Measurements from ENCODE around the gene NFYC.

Gene NFYC

DNA sequence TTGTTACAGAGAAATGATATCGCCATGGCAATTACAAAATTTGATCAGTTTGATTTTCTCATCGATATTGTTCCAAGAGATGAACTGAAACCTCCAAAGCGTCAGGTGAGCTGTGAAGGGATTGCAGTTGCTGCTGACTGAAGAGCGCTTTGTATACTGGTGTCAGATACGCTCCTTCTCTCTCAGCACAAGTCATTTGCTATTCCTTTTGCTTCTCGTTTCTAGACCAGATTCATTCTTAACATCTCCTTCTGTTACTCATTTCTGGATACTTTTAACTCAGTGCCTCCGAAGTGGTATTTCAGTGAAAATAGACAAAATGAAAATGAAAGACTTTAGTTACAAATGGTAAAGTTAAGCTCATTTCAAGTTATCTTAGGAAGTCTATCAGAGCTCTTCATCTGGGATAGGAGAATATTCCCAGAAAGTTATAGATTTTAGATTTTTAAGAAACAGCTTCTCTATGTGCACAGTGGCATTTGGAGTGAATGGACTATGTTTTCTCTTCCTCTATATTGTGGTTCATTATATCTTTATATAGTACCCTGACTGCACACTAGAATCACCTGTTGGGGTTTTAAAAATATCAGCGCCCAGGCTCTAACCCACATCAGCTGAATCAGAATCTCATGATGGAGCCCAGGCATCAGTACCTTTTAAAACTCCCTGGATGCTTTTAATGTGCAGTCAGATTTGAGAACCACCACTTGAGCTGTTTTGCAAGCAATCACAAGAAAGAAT, 61.8 kb downstream of the NFYC start:
- peaks cover 24% of the 10 kb centered on the region for H3K4me1 Mint-ChIP-seq
- H3K9me3 Mint-ChIP-seq = no peaks in the 10 kb centered on the region
- no peak overlapping the region for H3K27ac Mint-ChIP-seq
- H3K4me3 Mint-ChIP-seq = no peak overlapping the region
- peaks cover 11% of the 10 kb centered on the region for H3K36me3 Mint-ChIP-seq
- H3K27me3 Mint-ChIP-seq = no peaks in the 10 kb centered on the region

DNA sequence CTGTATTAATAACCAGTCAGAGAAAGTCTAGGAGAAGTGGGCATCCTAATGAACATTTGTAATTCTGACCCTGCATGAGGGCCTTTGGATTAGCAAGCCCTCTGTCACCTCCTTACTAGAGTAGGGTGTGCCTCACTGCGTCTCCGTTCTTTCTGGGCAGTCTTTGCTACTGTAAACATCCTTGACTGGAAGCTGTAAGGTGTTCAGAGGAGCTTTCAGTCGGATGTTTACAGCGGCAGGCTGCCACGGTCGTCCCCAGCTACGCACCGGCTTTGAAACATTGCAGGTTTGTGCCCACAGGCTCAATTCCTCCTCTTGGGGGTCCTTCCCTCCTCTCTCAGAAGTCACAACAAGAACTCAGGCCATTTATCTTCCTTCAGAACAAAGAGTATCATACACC, 62.7 kb downstream of the NFYC start:
- H3K27me3 Mint-ChIP-seq = no peaks in the 10 kb centered on the region
- H3K4me1 Mint-ChIP-seq = peaks cover 24% of the 10 kb centered on the region
- no peak overlapping the region for H3K27ac Mint-ChIP-seq
- H3K9me3 Mint-ChIP-seq = no peaks in the 10 kb centered on the region
- no peak overlapping the region for H3K4me3 Mint-ChIP-seq
- peaks cover 11% of the 10 kb centered on the region for H3K36me3 Mint-ChIP-seq

DNA sequence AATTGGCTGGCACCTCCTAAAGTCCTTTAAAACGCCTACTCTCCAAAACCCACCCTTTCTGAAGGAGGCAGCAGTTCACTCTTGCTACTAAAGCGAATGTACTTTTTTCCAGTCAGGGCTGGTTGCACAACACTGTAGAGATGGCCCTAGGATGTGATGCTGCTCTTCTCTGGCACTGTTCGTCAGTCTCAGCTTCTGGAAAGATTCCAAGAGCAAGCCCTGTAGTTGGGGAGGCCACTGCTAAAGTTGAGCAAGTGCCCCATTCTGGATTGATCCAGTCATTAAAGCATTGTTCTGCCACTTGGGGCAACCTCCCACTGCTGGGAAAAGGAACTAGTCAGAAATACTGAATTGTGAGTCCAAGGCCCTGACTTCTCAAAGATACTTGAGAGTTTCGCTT, 63.6 kb downstream of the NFYC start:
- H3K27ac Mint-ChIP-seq = no peak overlapping the region
- H3K9me3 Mint-ChIP-seq = no peaks in the 10 kb centered on the region
- no peaks in the 10 kb centered on the region for H3K27me3 Mint-ChIP-seq
- peaks cover 15% of the 10 kb centered on the region for H3K36me3 Mint-ChIP-seq
- H3K4me3 Mint-ChIP-seq = no peak overlapping the region
- H3K4me1 Mint-ChIP-seq = peaks cover 29% of the 10 kb centered on the region

DNA sequence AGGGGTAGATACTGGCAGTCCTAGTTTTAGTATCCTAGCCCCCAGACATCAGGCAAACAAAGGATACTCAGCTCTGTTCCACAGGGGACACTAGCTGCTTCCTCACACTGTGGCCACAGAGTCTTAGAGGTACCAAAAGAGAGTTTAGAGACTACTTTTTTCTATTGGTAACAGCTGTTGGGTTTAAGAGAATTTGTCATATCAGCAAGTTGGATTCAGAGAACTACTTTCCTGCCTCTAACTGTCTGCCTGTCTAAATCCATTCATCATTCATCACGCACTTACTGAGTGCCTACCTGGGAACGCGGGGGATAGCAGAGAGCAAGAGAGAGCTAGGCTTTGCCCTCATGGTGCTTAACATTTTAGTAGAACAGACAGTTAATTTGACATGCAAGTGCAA, 65.0 kb downstream of the NFYC start:
- Mint-ChIP-seq H3K4me3 (no peak overlapping the region), H3K9me3 (no peaks in the 10 kb centered on the region), H3K4me1 (peaks cover 25% of the 10 kb centered on the region), H3K27me3 (no peaks in the 10 kb centered on the region), H3K36me3 (peaks cover 17% of the 10 kb centered on the region), H3K27ac (no peak overlapping the region)

DNA sequence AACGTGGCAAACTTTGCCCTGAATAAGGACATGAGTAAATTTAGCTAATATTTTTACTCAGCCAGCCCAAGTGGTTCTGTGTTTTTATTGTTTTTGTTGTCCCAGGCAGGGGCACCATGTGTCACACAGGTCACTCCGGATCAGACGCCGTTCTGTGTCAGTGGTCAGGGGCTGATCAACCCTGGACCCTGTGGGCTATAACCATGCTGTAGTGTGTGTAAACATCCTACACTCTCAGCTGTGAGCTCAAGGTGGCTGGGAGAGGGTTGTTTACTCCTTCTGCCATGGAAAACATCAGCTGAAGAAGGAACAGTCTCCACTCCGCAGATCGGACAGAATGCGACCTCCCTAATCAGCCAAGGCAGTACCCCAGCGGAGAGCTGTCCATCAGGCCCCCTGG, 65.6 kb downstream of the NFYC start:
- H3K4me1 Mint-ChIP-seq = peaks cover 25% of the 10 kb centered on the region
- H3K4me3 Mint-ChIP-seq = no peak overlapping the region
- no peak overlapping the region for H3K27ac Mint-ChIP-seq
- H3K36me3 Mint-ChIP-seq = peaks cover 18% of the 10 kb centered on the region
- H3K27me3 Mint-ChIP-seq = no peaks in the 10 kb centered on the region
- no peaks in the 10 kb centered on the region for H3K9me3 Mint-ChIP-seq

DNA sequence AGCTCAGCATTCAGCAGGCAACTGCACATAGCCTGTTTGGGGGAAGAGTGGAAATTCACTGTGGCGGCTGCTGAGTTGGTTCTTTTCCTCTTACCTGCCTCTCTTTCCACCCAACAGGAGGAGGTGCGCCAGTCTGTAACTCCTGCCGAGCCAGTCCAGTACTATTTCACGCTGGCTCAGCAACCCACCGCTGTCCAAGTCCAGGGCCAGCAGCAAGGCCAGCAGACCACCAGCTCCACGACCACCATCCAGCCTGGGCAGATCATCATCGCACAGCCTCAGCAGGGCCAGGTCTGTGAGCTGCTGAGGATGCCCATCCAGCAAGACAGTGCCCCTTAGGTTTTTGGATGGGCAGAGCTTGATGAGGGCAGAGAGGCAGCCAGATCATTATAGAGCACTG, 66.5 kb downstream of the NFYC start:
- Mint-ChIP-seq H3K36me3 (peaks cover 15% of the 10 kb centered on the region), H3K27ac (no peak overlapping the region), H3K4me3 (no peak overlapping the region), H3K9me3 (no peaks in the 10 kb centered on the region), H3K27me3 (no peaks in the 10 kb centered on the region), H3K4me1 (peaks cover 27% of the 10 kb centered on the region)

DNA sequence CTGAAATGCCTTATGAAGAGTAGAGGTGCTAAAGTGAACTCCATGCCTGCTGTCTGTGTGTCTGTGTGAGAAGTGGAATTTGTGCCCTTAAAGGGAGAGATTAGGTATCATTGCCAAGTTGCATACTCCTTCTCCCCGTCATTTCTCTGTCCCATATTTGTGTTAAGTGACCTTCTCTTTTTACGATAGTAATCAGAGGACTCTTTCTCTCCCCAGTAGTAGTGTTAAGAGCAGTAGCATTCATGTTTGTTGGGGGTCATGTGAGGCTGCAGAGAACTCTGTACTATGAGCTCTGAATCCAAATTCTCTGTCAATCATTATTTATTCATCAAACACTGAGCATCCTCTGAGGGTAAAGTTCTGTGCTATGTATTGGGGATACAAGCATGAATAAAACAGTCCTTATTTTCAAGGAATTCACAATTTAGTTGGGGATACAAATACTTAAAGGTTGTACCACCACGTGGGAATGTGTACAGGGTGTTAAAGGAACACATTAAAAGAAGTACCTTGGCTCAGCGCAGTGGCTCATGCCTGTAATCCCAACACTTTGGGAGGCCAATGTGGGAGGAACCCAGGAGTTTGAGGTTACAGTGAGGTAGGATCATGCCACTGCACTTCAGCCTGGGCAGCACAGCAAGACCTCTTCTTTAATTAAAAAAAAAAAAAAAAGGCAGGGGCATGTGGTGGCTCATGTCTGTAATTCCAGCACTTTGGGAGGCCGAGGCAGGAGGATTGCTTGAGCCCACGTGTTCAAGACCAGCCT, 67.3 kb downstream of the NFYC start:
- peaks cover 12% of the 10 kb centered on the region for H3K36me3 Mint-ChIP-seq

DNA sequence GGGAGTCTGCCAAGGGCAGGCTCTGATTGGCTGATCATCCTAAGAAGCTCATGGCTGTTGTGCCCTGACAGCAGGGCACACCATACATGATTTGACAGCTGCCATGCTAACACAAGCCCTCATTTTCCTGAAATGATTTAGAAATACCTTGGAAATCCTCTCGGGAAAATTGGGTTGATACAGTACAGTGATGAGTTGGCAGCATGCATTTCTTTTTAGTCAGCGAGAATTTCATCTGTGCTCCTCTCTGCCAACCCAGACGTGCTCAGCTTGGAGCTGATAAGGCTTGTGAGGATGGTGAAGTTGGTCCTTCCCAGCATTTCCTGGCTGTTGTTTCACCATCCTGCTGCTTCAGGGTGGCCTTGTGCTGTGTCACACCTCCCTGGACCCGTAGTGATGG, 69.5 kb downstream of the NFYC start:
- H3K27ac Mint-ChIP-seq = no peak overlapping the region
- H3K4me1 Mint-ChIP-seq = peaks cover 41% of the 10 kb centered on the region
- no peak overlapping the region for H3K4me3 Mint-ChIP-seq
- H3K36me3 Mint-ChIP-seq = peaks cover 14% of the 10 kb centered on the region
- H3K27me3 Mint-ChIP-seq = no peaks in the 10 kb centered on the region
- no peaks in the 10 kb centered on the region for H3K9me3 Mint-ChIP-seq

More for the DNA sequence above, 67.3 kb downstream of the NFYC start:
- Mint-ChIP-seq H3K9me3 (no peaks in the 10 kb centered on the region), H3K4me1 (peaks cover 30% of the 10 kb centered on the region), H3K4me3 (no peak overlapping the region), H3K27ac (no peak overlapping the region), H3K27me3 (no peaks in the 10 kb centered on the region)

DNA sequence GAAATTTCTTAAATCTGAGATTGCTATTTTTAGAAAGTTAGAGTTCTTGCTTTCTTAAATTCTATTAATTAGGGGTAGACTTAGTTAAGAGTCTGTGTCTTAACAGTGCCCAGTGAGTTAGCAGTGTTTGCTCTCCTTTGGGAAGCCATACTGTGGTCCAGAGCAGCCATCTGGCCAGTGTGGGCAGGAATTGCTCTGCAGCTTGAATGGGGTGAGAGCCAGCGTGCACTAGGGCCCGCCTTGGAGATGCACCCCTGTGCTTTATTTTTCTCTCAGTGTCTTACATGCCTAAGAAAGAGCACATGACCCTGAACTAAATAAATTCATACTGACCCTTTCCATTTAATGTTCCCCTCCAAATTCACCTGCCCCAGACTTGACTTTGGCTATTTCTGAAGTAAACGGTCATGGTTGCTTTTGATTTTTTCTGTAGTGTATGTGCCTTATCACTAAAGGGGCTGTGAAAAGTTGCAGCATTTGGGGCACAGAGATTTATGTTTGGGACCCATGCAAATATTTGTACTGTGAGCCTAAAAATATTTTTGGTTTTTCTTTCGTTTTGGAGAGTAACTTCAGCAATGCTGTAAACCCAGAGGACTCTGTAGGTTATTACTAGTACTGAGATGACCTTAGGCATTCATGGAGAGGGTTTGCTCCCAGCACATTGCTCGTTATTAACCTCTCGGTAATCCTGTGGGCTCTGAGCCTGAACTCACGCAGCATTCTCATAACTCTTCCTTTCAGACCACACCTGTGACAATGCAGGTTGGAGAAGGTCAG, 70.8 kb downstream of the NFYC start:
- Mint-ChIP-seq H3K36me3 (peaks cover 14% of the 10 kb centered on the region), H3K4me3 (no peak overlapping the region), H3K27ac (no peak overlapping the region), H3K4me1 (peaks cover 41% of the 10 kb centered on the region), H3K27me3 (no peaks in the 10 kb centered on the region), H3K9me3 (no peaks in the 10 kb centered on the region)

DNA sequence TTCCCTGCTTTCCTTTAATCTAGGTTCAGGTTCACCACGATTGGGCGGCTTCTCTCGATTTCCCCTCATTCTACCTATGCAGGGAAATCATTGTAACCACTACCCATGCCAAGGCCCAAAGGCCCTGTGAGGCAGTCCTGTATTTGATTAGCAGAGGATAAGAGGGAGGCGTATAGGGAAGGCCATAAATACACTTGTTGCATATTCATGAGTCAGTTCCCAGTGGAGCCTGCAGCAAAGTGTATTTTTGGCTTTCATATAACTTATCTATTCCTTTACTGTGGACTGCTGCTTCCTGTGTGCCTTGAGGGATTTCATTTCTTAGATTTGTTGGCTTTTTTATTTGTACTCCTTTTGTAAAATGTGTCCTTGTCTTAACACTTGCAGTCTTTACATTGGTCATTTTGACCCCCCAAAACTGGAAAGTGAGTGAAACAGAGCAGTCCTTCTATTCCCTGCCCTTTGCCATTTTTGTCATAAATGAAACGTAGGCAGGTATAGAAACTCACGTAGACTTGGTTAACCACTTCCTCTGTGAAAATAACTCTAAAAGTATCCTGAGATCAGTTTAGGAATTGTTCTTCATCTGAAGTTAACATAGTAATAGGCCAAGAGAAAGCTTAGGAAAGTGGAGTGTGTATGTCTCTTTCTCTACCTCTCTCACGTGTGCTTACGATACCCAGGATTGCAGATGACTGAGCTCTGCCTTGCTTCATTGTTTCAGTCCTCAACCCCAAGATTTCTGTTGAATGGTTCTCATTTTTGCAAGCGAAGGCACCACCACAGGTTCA, 72.4 kb downstream of the NFYC start:
- Mint-ChIP-seq H3K9me3 (no peaks in the 10 kb centered on the region), H3K27me3 (no peaks in the 10 kb centered on the region), H3K36me3 (peaks cover 11% of the 10 kb centered on the region), H3K4me3 (peak overlapping the region; percentile 72), H3K4me1 (peaks cover 41% of the 10 kb centered on the region), H3K27ac (peak overlapping the region; percentile 69)

DNA sequence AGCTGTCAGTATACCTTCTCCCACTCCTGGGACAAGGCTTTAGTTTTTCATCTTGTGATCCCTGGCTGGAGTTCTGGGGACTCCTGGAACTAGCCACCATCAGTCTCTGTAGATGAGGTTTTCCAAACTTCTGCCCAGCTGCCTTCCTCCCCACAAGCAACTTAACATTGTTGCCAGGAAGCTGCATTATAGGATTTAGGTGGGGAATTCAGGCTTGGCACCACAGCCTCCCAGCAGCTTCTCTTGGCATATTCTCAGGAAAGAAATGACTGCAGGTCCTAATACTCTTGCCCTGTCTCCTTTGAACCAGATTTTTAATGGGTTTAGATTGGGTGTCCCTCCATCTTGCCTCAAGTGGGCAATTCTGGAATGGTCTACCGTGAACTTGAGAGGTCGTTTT, 73.5 kb downstream of the NFYC start:
- no peak overlapping the region for H3K4me3 Mint-ChIP-seq
- H3K36me3 Mint-ChIP-seq = peaks cover 8% of the 10 kb centered on the region
- no peak overlapping the region for H3K27ac Mint-ChIP-seq
- H3K27me3 Mint-ChIP-seq = no peaks in the 10 kb centered on the region
- H3K4me1 Mint-ChIP-seq = peaks cover 36% of the 10 kb centered on the region
- H3K9me3 Mint-ChIP-seq = no peaks in the 10 kb centered on the region

DNA sequence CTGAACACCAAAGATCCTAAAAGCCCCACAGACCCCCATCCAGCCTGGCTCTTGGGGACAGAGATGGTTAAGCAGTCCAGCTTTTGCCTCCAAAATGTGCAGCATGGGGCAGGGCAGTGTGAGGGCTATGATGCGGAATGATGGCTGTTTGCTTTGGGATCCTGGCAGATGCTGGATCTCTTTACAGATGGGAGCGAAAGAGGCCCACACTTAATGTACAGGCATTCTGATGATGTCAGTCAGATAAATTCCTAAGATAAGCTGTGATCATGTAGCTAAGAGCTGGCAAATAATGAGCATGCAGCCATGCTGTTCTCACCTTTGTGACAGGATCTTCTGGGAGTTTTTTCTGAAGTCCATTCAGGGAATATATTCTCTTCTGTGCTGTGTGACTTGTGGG, 74.5 kb downstream of the NFYC start:
- Mint-ChIP-seq H3K4me3 (no peak overlapping the region), H3K27me3 (no peaks in the 10 kb centered on the region), H3K4me1 (peaks cover 36% of the 10 kb centered on the region), H3K27ac (no peak overlapping the region), H3K9me3 (no peaks in the 10 kb centered on the region), H3K36me3 (peaks cover 8% of the 10 kb centered on the region)

DNA sequence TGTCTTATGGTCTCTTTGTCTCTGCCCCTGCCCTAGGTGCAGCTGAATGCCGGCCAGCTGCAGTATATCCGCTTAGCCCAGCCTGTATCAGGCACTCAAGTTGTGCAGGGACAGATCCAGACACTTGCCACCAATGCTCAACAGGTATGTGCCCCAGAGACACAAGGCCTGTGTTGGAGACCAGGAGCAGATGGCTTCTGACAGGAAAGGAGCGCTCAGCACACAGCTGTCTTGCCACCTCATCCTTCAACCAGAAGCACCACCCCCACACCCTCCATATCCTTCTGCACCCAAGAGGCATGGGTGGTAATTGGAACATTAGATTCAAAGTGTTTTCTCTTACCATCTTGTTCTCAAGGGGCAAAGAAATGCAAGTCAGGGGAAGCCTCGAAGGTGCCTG, 75.1 kb downstream of the NFYC start:
- peaks cover 5% of the 10 kb centered on the region for H3K36me3 Mint-ChIP-seq

DNA sequence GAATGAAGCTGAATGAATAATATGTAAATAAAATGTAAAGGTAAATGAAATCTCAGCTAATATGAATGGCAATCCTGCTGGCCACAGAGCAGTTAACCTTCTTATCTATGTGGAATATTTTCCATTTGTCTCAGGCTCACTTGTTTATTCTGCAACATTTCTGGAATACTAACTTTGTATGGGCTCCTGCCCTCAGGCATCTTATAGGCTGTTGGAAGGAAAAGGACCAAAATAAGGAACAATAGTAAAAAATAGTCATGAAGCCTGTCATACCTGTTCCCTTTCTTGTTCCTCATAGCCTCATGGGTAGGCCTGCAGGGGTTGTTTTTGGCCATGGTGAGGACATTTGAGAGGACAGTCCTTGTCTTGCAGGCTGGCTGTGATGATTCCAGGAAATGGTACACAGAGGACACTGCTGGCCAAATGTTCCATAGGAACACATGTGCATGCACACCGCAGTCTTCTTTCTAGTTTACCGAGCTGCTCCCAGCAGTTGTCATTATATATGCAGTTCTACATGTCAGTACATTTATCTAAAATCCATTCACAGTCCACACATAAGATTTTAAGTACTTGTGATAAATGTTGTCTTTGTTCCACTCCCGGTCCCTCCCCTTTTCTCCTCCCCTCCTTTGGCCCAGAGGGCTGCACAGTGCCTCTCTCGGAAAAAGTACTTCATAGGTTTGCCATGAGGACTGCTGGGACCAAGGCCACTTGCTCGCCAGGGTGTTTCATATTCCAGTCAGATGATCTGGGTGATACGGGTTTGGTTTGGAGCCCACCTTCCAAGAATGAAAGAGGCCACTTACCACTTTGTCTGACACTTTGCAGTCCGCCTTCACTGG, 76.9 kb downstream of the NFYC start:
- peaks cover 4% of the 10 kb centered on the region for H3K36me3 Mint-ChIP-seq
- H3K27me3 Mint-ChIP-seq = no peaks in the 10 kb centered on the region
- H3K4me1 Mint-ChIP-seq = peaks cover 15% of the 10 kb centered on the region
- no peak overlapping the region for H3K4me3 Mint-ChIP-seq
- H3K9me3 Mint-ChIP-seq = no peaks in the 10 kb centered on the region
- H3K27ac Mint-ChIP-seq = no peak overlapping the region

More for the DNA sequence above, 75.1 kb downstream of the NFYC start:
- no peaks in the 10 kb centered on the region for H3K9me3 Mint-ChIP-seq
- peaks cover 31% of the 10 kb centered on the region for H3K4me1 Mint-ChIP-seq
- no peak overlapping the region for H3K27ac Mint-ChIP-seq
- H3K4me3 Mint-ChIP-seq = no peak overlapping the region
- H3K27me3 Mint-ChIP-seq = no peaks in the 10 kb centered on the region

All from activated naive CD4-positive, alpha-beta T cell treated with anti-CD3 and anti-CD28 coated beads, Interleukin-2, amount 50 U/mL, for 24 hours (primary cell).